Stimulated activated CD4-positive, alpha-beta T cell treated with anti-CD3 and anti-CD28 coated beads, TNF-alpha, amount 100 ng/mL, for 4 hours (primary cell): ENCODE measurements around the gene TTC7B.

Experiments used
- DNase-seq, 3 experiments: peaks; one replicate each; pipeline ENCODE4 v3.0.0-alpha.2; 2020; ENCODE audit warnings: low read depth in 3 of 3

Gene TTC7B

GRCh38 chr14:90617961-90618360 is 198.3 kb downstream of the TTC7B start:
- DNase-seq = no peak

GRCh38 chr14:90616881-90617280 is 199.3 kb downstream of the TTC7B start:
- DNase-seq = no peak

GRCh38 chr14:90616313-90616712 is 199.9 kb downstream of the TTC7B start:
- DNase-seq = no peak

GRCh38 chr14:90615517-90616060 is 200.6 kb downstream of the TTC7B start:
- DNase-seq = no peak

- DNase-seq = no peak
Measured at GRCh38 chr14:90614696-90615516, 201.3 kb downstream of the TTC7B start.

- no peak for DNase-seq
Measured at GRCh38 chr14:90613997-90614396, 202.2 kb downstream of the TTC7B start.

- DNase-seq = no peak
Measured at GRCh38 chr14:90613453-90613852, 202.8 kb downstream of the TTC7B start.

GRCh38 chr14:90612801-90613200 is 203.4 kb downstream of the TTC7B start:
- no peak for DNase-seq

- DNase-seq = no peak
Measured at GRCh38 chr14:90611936-90612335, 204.3 kb downstream of the TTC7B start.

- DNase-seq = no peak
Measured at GRCh38 chr14:90611501-90611900, 204.7 kb downstream of the TTC7B start.

GRCh38 chr14:90610346-90611040 is 205.7 kb downstream of the TTC7B start:
- DNase-seq = no peak

GRCh38 chr14:90609376-90609775 is 206.9 kb downstream of the TTC7B start:
- no peak for DNase-seq

GRCh38 chr14:90608929-90609341 is 207.3 kb downstream of the TTC7B start:
- DNase-seq = no peak

GRCh38 chr14:90608281-90608680 is 207.9 kb downstream of the TTC7B start:
- DNase-seq = no peak

GRCh38 chr14:90607141-90607540 is 209.1 kb downstream of the TTC7B start:
- DNase-seq = no peak

- no peak for DNase-seq
Measured at GRCh38 chr14:90606434-90606833, 209.8 kb downstream of the TTC7B start.

GRCh38 chr14:90605430-90605829 is 210.8 kb downstream of the TTC7B start:
- DNase-seq = no peak

GRCh38 chr14:90604356-90604755 is 211.9 kb downstream of the TTC7B start:
- no peak for DNase-seq

- no peak for DNase-seq
Measured at GRCh38 chr14:90603841-90604240, 212.4 kb downstream of the TTC7B start.

- no peak for DNase-seq
Measured at GRCh38 chr14:90603336-90603735, 212.9 kb downstream of the TTC7B start.

- DNase-seq = no peak
Measured at GRCh38 chr14:90602088-90602687, 214.0 kb downstream of the TTC7B start.

- DNase-seq = no peak
Measured at GRCh38 chr14:90601563-90601962, 214.7 kb downstream of the TTC7B start.

GRCh38 chr14:90600619-90601018 is 215.6 kb downstream of the TTC7B start:
- no peak for DNase-seq
